ENCODE data around the gene NFKBIZ. TPM values are rescaled to one million over a fixed set of nuclear protein-coding genes. Genes with fewer than 3 reads are reported as not detected.

Gene NFKBIZ
- total and polyA plus RNA-seq, 9 of the 15 experiments (the other 6 are each of a cell fraction or from before 2014, with no cell fraction given) = 1.2 to 13.7 (median 5.7) TPM

- ATAC-seq (no peak), DNase-seq (ENCODE audit: extremely low read depth in 1 of 4, low spot score in 3 of 4) (no peak), FAIRE-seq (no peak)
- CTCF ChIA-PET (ENCODE audit: low intra/inter-chr PET ratio) = no interaction called here
- in situ Hi-C loops (cut with MboI) (loop anchor here (25.0 kb wide), 1 partner anchor 713 kb away; no protein-coding TSS in a partner anchor), intact Hi-C loops (cut with micrococcal nuclease) (loop anchor here (1.0 kb wide), 1 partner anchor 11 kb away; no protein-coding TSS in a partner anchor)
- Histone ChIP-seq H3K79me2 (ENCODE audit: control insufficient read depth, insufficient read depth, low read length) (no peaks in the 10 kb centered on the region), H4K20me1 (replicated peaks; ENCODE audit: control insufficient read depth, insufficient read depth, low read length) (no peaks in the 10 kb centered on the region), H3K27me3 (ENCODE audit: control insufficient read depth in 2 of 2, insufficient read depth in 2 of 2, low read length in 2 of 2) (no peaks in the 10 kb centered on the region), H3K36me3 (ENCODE audit: control insufficient read depth, insufficient read depth, low read length) (no peaks in the 10 kb centered on the region), H3K4me1 (replicated peaks in 1 of 2; ENCODE audit: control insufficient read depth in 2 of 2, insufficient read depth in 2 of 2, low read length in 2 of 2) (peaks cover 3 to 5% of the 10 kb centered on the region in 2 experiments; a peak in 3 of 5 replicates), H3K9me3 (replicated peaks; ENCODE audit: control insufficient read depth, insufficient read depth, low read depth, low read length) (no peaks in the 10 kb centered on the region), H2AFZ (ENCODE audit: low read depth, low read length) (no peak overlapping the region), H3K4me2 (ENCODE audit: insufficient read depth, low read length) (no peak overlapping the region), H3K4me3 (no peak overlapping the region), H3K9me1 (ENCODE audit: control insufficient read depth, insufficient read depth, low read length) (no peaks in the 10 kb centered on the region), H3K9ac (ENCODE audit: insufficient read depth in 1 of 2, low read depth in 2 of 2, low read length in 2 of 2) (no peak overlapping the region), H3K27ac (ENCODE audit: extremely low read depth, low read depth, low read length) (no peak overlapping the region)
- no TSS peak for BruUV-seq (replicated peaks)
- POLR2A ChIA-PET = interaction anchor here (1.6 kb wide), 1 partner anchor 11 kb away, joined by 3 read pairs; no protein-coding TSS in a partner anchor
- no peak for TF ChIP-seq ZNF431 (CRISPR knock-in tag; IDR thresholded peaks at IDR 0.05)
- TF ChIP-seq FOXP1 (CRISPR knock-in tag; IDR thresholded peaks at IDR 0.05) = no peak
- TF ChIP-seq OTX1 (CRISPR knock-in tag; IDR thresholded peaks at IDR 0.05) = no peak
- TF ChIP-seq KLF13 (tag; IDR thresholded peaks at IDR 0.05; ENCODE audit: borderline replicate concordance, low read depth) = no peak
- TF ChIP-seq ASH1L (IDR thresholded peaks at IDR 0.05; ENCODE audit: borderline replicate concordance, low read depth, partially characterized antibody) = no peak
- TF ChIP-seq ZNF197 (CRISPR knock-in tag; IDR thresholded peaks at IDR 0.05; ENCODE audit: low read depth) = no peak
- no peak for TF ChIP-seq CHD1 (IDR thresholded peaks at IDR 0.05; ENCODE audit: low read length)
- TF ChIP-seq ZNF217 (CRISPR knock-in tag; IDR thresholded peaks at IDR 0.05) = no peak
- no peak for TF ChIP-seq SREBF2 (CRISPR knock-in tag; IDR thresholded peaks at IDR 0.05)
- no peak for TF ChIP-seq IRF1 (CRISPR knock-in tag; IDR thresholded peaks at IDR 0.05; ENCODE audit: borderline replicate concordance)
- no peak for TF ChIP-seq MAX (CRISPR knock-in tag; IDR thresholded peaks at IDR 0.05)
- 44% methylated on average over 3 of the region's 3 CpGs for whole genome bisulfite sequencing (ENCODE audit: insufficient coverage, low coverage, missing lambda C conversion rate)
These were observed 24.6 kb upstream of the NFKBIZ start for GRCh38 chr3:101824702-101825101.
